Stimulated activated CD8-positive, alpha-beta memory T cell treated with anti-CD3 and anti-CD28 coated beads, Interleukin-2, amount 100 ng/mL, for 48 hours (primary cell): ENCODE data around the gene TC2N.
A peak's percentile ranks its signal among the peaks of the same experiment; 100 is the strongest.
"Not testable (repeated sequence)": the region's sequence is repeated elsewhere in the genome, so short reads cannot be mapped to it uniquely, and the experiment has no call there.

ENCODE experiments used
- DNase-seq, 2 donors: peaks; one replicate each; pipeline ENCODE4 v3.0.0-alpha.2; 2020; ENCODE audit warnings: low read depth in 2 of 2

The TC2N gene

GRCh38 chr14:91867316-91867988 lies at the start of gene TC2N:
TSS of gene TC2N (minus strand) at chr14:91867536. CDS start at chr14:91813769, 53,767 bp downstream.
- no peak for DNase-seq

- DNase-seq, result no peak
Measured at GRCh38 chr14:91912035-91912434, 44.7 kb upstream of the TC2N start.

- DNase-seq, result peak; percentile 5
Measured at GRCh38 chr14:91911474-91912032, 44.2 kb upstream of the TC2N start.

- DNase-seq, result no peak
Measured at GRCh38 chr14:91910196-91910595, 42.9 kb upstream of the TC2N start.

GRCh38 chr14:91906374-91906773 lies 39.0 kb upstream of the TC2N start:
- no peak for DNase-seq

GRCh38 chr14:91904956-91905645 lies 37.8 kb upstream of the TC2N start:
- DNase-seq, result no peak

GRCh38 chr14:91904483-91904882 lies 37.1 kb upstream of the TC2N start:
- no peak for DNase-seq

GRCh38 chr14:91903070-91903469 lies 35.7 kb upstream of the TC2N start:
- DNase-seq, result no peak

- DNase-seq, result no peak
Measured at GRCh38 chr14:91902336-91902735, 35.0 kb upstream of the TC2N start.

- DNase-seq, result no peak
Measured at GRCh38 chr14:91901449-91902226, 34.3 kb upstream of the TC2N start.

- no peak for DNase-seq
Measured at GRCh38 chr14:91899806-91900205, 32.5 kb upstream of the TC2N start.

GRCh38 chr14:91899213-91899612 lies 31.9 kb upstream of the TC2N start:
- no peak for DNase-seq

GRCh38 chr14:91898372-91898771 lies 31.0 kb upstream of the TC2N start:
- no peak for DNase-seq

- DNase-seq, result not testable (repeated sequence)
Measured at GRCh38 chr14:91897716-91898115, 30.4 kb upstream of the TC2N start.

- no peak for DNase-seq
Measured at GRCh38 chr14:91897106-91897701, 29.9 kb upstream of the TC2N start.

- DNase-seq, result no peak
Measured at GRCh38 chr14:91896419-91896818, 29.1 kb upstream of the TC2N start.

GRCh38 chr14:91893669-91894068 lies 26.3 kb upstream of the TC2N start:
- peak in 1 of 2 donors; percentile 30 for DNase-seq

- no peak for DNase-seq
Measured at GRCh38 chr14:91893007-91893406, 25.7 kb upstream of the TC2N start.

- no peak for DNase-seq
Measured at GRCh38 chr14:91891721-91892220, 24.4 kb upstream of the TC2N start.

GRCh38 chr14:91891101-91891500 lies 23.8 kb upstream of the TC2N start:
- DNase-seq, result no peak

GRCh38 chr14:91890291-91890749 lies 23.0 kb upstream of the TC2N start:
- DNase-seq, result no peak
